GM10248 (cell line): ENCODE measurements around the gene PMM2.
"Not testable (repeated sequence)": the region's sequence is repeated elsewhere in the genome, so short reads cannot be mapped to it uniquely, and the experiment has no call there.

ENCODE experiments used
- CTCF ChIA-PET: fragments of 300-600 bp; sonication (Branson Sonifier 250); formaldehyde crosslinking; extraction: SDS; loops from one replicate; lab custom pipeline; 2021; ENCODE audit warnings: antibody characterized with exemption; lab: Yijun Ruan, JAX
- POLR2A ChIA-PET: fragments of 350-650 bp; sonication (Branson Sonifier 250); formaldehyde crosslinking; extraction: SDS; loops from one replicate; lab custom pipeline; 2020; ENCODE audit warnings: antibody characterized with exemption; lab: Yijun Ruan, JAX
- DNase-seq: peaks from one replicate; pipeline ENCODE4 v3.0.0; 2012; ENCODE audit errors: extremely low spot score
- TF ChIP-seq, protein P1 (sequence below): IDR thresholded peaks from 2 replicates; pipeline ENCODE4 v1.5.1; 2012; ENCODE audit warnings: mild to moderate bottlenecking, low read depth; ENCODE audit errors: extremely low read depth, missing control alignments, control extremely low read depth

PMM2 gene

DNA sequence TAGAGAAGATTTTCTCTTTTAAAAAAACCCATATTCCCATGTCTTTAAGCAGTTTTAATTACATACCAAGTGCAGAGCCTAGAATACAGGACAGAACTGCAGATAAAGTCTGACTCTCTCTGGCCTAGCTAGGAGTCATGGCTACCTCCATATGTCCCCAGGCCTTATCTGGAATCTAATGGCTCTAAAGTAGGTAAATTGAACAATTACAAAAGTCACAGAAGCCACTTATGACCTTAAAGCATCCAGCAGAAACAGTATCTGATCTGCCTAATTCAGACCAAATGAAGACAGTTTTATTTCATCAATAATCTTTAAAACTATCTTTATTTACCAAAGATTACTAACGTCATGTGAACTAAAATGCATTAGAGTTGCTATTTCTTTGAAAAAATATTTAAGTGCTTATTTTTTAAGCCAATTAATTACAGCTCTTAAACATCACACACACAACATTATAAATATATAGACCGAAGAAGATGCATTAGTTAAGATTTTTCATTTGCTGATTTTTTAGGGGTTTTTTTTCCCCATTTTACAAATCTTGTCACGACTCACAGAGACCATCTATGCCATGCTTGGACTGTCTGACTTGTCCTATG is 28.7 kb downstream of the PMM2 start:
- TF ChIP-seq, protein P1, sequence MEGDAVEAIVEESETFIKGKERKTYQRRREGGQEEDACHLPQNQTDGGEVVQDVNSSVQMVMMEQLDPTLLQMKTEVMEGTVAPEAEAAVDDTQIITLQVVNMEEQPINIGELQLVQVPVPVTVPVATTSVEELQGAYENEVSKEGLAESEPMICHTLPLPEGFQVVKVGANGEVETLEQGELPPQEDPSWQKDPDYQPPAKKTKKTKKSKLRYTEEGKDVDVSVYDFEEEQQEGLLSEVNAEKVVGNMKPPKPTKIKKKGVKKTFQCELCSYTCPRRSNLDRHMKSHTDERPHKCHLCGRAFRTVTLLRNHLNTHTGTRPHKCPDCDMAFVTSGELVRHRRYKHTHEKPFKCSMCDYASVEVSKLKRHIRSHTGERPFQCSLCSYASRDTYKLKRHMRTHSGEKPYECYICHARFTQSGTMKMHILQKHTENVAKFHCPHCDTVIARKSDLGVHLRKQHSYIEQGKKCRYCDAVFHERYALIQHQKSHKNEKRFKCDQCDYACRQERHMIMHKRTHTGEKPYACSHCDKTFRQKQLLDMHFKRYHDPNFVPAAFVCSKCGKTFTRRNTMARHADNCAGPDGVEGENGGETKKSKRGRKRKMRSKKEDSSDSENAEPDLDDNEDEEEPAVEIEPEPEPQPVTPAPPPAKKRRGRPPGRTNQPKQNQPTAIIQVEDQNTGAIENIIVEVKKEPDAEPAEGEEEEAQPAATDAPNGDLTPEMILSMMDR, result no peak
- CTCF ChIA-PET, result interaction anchor here (1.8 kb wide), 1 partner anchor 54 kb away, joined by 4 read pairs; no protein-coding TSS in a partner anchor
- POLR2A ChIA-PET, result no interaction called here
- DNase-seq, result no peak

DNA sequence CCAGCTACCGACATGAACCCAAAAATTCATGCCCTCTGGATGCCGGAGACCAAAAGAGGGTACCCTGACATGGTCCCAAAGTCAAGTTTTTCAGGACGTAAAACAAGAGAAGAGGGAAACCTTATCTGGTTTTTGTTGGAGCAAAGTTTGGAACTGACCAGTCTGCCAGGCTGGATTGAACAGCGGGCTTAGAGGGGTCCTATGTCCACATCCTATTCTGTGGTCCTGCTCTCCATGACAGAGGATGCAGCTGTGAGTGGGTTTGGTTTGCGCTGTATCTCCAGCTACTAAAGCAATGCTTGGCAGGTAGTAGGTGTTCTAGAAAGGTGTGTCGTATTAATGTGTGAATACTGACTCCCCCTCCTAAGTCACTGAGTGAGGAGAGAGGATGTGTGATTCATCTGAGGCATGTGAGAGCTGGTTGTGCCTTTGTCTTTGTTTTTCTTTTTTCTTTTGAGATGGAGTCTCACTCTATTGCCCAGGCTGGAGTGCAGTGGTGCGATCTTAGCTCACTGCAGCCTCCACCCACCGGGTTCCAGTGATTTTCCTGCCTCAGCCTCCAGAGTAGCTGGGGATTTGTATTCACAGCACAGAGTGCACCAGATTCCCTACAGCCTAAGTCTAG is 31.0 kb downstream of the PMM2 start:
- DNase-seq, result no peak
- TF ChIP-seq, protein P1, result no peak
- ChIA-PET CTCF (interaction anchor here (0.9 kb wide), 1 partner anchor 12 kb away, joined by 3 read pairs; no protein-coding TSS in a partner anchor), POLR2A (no interaction called here)

DNA sequence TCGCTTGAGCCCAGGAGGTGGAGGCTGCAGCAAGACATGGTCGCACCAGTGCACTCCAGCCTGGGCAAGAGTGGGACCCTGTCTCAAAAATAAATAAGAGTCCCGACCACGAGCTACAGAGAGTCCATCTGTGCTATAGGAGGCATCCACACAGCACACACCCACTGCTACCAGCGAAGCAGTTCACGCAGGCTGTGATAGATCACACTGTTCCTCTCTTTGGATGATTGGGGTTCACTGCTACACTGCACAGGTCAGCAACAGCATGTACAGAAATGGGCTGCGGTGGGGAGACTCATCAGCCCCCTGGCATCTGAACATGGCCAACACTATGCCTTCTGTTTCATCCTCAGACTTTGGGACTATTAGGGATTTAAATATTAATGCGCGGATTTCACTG is 33.8 kb downstream of the PMM2 start:
- TF ChIP-seq, protein P1, result no peak
- ChIA-PET CTCF (interaction anchor here (1.2 to 2.1 kb wide), 2 partner anchors 12 to 49 kb away, joined by 3 to 5 read pairs; no protein-coding TSS in a partner anchor), POLR2A (no interaction called here)
- no peak for DNase-seq

DNA sequence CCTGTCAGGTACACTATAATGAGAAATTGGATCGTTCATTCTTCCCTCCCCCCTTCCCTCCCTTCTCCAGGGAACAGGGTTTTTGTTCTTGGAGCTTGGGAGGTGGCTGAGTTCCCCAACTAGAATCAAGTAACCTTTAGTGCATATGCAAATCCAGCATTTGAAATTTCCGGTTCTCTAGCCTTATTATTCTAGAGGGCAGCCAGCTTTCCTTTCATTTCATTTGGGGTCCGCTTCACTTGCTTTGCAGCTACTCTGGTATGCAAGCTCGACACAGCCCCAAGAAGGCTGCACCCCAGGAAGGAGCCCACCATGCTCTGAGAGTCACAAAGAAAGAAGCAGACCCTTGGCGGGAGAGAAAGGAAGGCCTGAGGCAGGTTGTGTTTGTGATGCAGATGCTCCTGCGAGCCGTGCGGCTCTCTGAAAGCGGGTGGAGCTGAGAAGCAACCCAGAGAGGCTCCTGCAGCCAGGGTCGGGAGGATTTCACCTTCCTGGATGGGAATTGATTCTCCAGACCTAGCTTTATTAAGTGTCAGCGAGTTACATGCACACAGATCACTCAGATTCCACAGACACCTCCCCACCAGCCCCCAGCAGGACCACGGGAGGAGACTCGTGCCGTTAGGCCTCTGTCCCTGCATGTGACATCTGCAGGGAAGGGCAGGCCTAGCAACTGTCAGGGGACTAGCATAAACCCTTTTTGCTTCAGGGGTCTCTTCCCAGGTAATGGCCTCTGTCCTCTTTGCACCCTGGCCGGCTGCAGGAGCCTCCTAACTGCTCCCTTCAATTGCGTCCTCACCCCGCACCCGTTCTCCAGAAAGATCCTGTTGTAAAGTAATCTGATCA is 34.5 kb downstream of the PMM2 start:
- POLR2A ChIA-PET, result no interaction called here
- CTCF ChIA-PET, result interaction anchor here (2.1 kb wide), 1 partner anchor 48 kb away, joined by 5 read pairs; no protein-coding TSS in a partner anchor
- no peak for DNase-seq
- TF ChIP-seq, protein P1, result no peak

DNA sequence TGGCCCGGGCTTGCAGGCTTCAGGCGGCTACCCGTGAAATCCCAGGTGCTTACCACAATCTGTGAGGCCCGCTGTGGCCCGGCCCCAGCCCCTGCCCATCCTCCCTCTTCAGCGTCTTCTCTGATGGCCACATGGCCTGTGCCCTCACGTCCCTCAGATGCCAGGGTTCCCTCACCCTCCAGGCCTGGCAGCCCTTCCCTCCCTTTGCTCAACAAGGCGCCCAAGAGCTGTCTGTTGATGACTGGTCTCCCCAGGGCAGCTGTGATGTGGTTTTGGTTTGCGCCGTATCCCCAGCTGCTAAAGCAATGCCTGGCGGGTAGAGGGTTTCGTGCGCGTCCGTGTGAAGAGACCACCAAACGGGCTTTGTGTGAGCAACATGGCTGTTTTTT is 35.1 kb downstream of the PMM2 start:
- no peak for DNase-seq
- CTCF ChIA-PET, result interaction anchor here (2.1 kb wide), 1 partner anchor 48 kb away, joined by 5 read pairs; no protein-coding TSS in a partner anchor
- TF ChIP-seq, protein P1, result no peak
- POLR2A ChIA-PET, result no interaction called here

DNA sequence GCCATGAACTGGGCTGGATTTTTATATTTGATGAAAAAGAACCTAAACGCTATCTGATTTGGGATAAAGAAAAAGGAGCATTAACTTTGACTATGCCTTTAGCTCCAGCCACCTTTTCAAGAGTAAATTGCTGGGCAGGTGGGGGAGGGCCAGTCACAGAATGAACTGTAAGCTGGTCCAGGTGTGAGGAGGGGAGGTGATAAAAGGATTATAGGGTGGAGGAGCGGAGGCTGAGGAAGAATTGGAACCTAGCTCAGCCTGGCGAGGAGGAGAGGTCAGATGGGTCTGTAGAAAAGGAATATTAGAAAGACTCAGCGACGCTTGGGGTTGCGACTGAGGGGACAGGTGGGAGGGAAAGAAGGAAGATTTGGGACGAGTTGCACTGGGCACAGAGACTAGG is 39.2 kb downstream of the PMM2 start:
- DNase-seq, CTCF ChIA-PET, POLR2A ChIA-PET: not testable (repeated sequence)

DNA sequence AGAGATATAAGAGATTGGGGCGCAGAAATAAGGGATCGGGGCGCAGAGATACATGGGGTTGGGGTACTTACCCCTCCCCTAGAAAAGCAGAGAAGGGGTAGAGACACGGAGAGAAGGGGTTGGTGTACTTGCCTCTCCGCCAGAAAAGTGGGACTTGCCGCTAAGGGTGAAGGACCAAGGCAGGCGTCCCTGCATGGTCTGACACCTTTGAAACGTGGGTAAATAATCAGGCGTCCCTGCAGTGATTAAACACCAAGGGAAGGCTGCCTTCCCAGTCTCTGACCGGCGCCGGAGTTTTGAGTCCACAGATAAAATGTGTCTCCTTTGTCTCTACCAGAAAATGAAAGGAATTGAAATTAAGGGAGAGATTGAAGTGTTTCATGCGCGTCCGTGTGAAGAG is 40.0 kb downstream of the PMM2 start:
- POLR2A ChIA-PET, CTCF ChIA-PET, DNase-seq: not testable (repeated sequence)

DNA sequence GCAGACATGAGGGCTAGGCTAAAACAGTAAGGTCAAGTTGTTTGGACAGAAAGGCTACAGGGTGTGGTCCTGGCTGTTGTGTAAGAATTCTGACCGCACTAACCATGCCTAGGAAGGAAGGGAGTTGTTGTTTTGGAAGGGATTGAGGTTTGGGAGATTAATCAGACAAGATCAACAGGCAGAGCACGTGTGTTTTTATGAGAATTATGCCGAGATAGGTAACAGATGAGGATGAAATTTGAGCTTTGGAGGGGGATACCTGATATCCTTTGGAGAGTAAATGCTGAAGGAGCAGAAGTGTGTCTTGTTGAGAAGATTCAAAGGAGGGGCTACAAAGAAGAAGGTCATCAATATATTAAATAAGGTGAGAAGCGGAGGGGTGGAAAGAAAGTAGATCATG is 44.4 kb downstream of the PMM2 start:
- POLR2A ChIA-PET, CTCF ChIA-PET: not testable (repeated sequence)

DNA sequence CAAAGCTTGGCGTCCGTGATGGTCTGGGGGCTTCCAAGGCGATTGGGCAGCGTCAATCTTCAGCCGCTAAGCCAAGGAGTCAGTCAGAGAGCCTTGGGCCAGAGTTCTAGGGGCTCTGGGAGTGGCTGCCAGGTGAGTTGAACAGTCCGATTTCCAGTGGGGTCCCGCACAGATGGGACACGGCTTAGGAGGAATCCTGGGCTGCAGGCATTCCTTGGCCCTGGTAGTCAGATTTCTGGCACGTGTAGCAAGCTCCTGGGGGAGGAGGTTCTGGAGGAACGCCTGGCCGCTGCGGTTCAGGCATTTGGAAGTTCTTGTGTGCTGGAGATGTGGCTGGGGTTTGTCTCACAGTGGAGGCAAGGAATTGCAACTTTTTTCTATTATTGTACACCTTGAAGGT is 45.7 kb downstream of the PMM2 start:
- CTCF ChIA-PET, POLR2A ChIA-PET, DNase-seq: not testable (repeated sequence)

More for the DNA sequence above, 44.4 kb downstream of the PMM2 start:
- DNase-seq, result not testable (repeated sequence)
